K562 (cell line): ENCODE data around the gene ZNF750. TPM values are rescaled to one million over a fixed set of nuclear protein-coding genes. Genes with fewer than 3 reads are reported as not detected.

ENCODE experiments used
- CTCF ChIP-seq, 3 experiments: IDR thresholded peaks in 2 of 3; conservative IDR thresholded peaks in 1 of 3; 2 replicates each; pipeline ENCODE4 v1.5.1; 2011 to 2012; ENCODE audit warnings: low read length in 3 of 3, mild to moderate bottlenecking in 3 of 3, control low read depth in 2 of 3, improper control_type of control experiment in 1 of 3, inconsistent platforms in 1 of 3, low read depth in 1 of 3, mixed read lengths in 1 of 3, moderate library complexity in 1 of 3; ENCODE audit not compliant: insufficient read depth in 2 of 3
- DMBX1 ChIP-seq: fragments of 250-450 bp; sonication (Bioruptor Pico); IDR thresholded peaks from 2 replicates; pipeline ENCODE4 v1.8.0; 2022; ENCODE audit warnings: inconsistent platforms, mild to moderate bottlenecking, moderate library complexity, borderline replicate concordance
- KLF6 ChIP-seq: fragments of 250-450 bp; sonication (Bioruptor Pico); IDR thresholded peaks from 2 replicates; pipeline ENCODE4 v1.4.0; 2020; ENCODE audit warnings: mild to moderate bottlenecking, moderate library complexity, borderline replicate concordance
- MTA2 ChIP-seq: fragments of 450-650 bp; IDR thresholded peaks from 2 replicates; pipeline ENCODE4 v1.6.1; 2016; ENCODE audit warnings: low read depth
- POLR3A ChIP-seq: IDR thresholded peaks from 2 replicates; pipeline ENCODE4 v1.6.1; 2011; ENCODE audit warnings: borderline replicate concordance, mild to moderate bottlenecking, moderate library complexity; ENCODE audit not compliant: insufficient read length, insufficient read depth; ENCODE audit errors: extremely low read depth
- TAF1 ChIP-seq: IDR thresholded peaks from 2 replicates; pipeline ENCODE4 v1.6.1; 2011; ENCODE audit warnings: mild to moderate bottlenecking, low read length, moderate library complexity; ENCODE audit not compliant: insufficient read depth, control insufficient read depth, severe bottlenecking; ENCODE audit errors: extremely low read depth
- ZBTB1 ChIP-seq: sonication (generic); formaldehyde crosslinking; IDR thresholded peaks from 2 replicates; pipeline ENCODE4 v1.8.1; 2023; ENCODE audit warnings: missing genetic modification reagents, low read depth, mild to moderate bottlenecking, borderline replicate concordance
- ZNF551 ChIP-seq: fragments of 250-450 bp; sonication (Bioruptor Pico); IDR thresholded peaks from 2 replicates; pipeline ENCODE4 v1.5.0; 2021; ENCODE audit warnings: mild to moderate bottlenecking, moderate library complexity
- ZNF592 ChIP-seq: fragments of 450-650 bp; IDR thresholded peaks from 2 replicates; pipeline ENCODE4 v1.6.1; 2017; ENCODE audit warnings: antibody characterized with exemption, mild to moderate bottlenecking
- polyA plus RNA-seq, 8 experiments: library from polyadenylated mRNA; depleted of rRNA in 4 of 8; stranded (reverse) in 5 of 8; unstranded in 3 of 8; fragments of >200 nt; fragmentation: Nextera tagmentation in 2 of 8; fragmentation: Illumina TruSeq in 1 of 8; extraction: Ambion mirVana in 2 of 8; extraction: Trizol in 1 of 8; gene quantifications; 2 replicates each; pipeline versions ENCODE4 v1.2.1 to v1.2.3, GENCODE V29; 2011 to 2014; ENCODE audit warnings: inconsistent platforms in 1 of 8, missing spikeins in 1 of 8
- total RNA-seq, 7 experiments: library from RNA; depleted of rRNA in 6 of 7; stranded (reverse); fragments of >200 nt in 6 of 7; fragmentation: Illumina TruSeq in 2 of 7; extraction: Trizol in 2 of 7; gene quantifications; 2 replicates each; pipeline versions ENCODE4 v1.2.1 to v1.2.3, GENCODE V29; 2011 to 2021; ENCODE audit warnings: low replicate concordance in 1 of 7
- TF ChIP-seq, protein P1 (sequence below): sonication (generic); formaldehyde crosslinking; IDR thresholded peaks from 2 replicates; pipeline ENCODE4 v1.8.1; 2023; ENCODE audit warnings: mild to moderate bottlenecking, missing genetic modification reagents
- TF ChIP-seq, protein P2 (sequence below): fragments of 450-650 bp; IDR thresholded peaks from 2 replicates; pipeline ENCODE4 v1.6.1; 2018; ENCODE audit not compliant: partially characterized antibody

The ZNF750 gene
- total and polyA plus RNA-seq, 9 of the 15 experiments (the other 6 are each of a cell fraction or from before 2014, with no cell fraction given): not detected

DNA sequence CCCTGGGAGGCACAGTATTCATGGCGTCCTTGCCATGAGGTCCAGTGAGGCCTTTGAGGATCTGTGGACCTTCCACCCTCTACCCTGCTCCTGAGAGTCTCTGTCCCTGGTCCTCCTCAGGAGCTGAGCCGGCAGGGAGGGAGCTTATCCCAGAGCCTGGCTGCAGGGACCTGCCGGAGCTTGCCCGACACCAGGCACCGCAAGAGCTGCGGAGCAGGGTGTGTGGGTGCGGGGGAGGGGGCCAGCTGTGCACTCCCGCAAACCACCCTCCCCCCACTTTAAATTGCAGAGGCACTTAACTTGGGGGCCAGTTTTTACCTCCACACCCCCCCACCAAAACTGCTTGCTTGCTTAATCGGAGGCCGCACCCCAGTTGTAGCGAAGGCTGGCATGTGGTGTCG lies 609 bp upstream of the ZNF750 start (continued):
- TF ChIP-seq, protein P1, sequence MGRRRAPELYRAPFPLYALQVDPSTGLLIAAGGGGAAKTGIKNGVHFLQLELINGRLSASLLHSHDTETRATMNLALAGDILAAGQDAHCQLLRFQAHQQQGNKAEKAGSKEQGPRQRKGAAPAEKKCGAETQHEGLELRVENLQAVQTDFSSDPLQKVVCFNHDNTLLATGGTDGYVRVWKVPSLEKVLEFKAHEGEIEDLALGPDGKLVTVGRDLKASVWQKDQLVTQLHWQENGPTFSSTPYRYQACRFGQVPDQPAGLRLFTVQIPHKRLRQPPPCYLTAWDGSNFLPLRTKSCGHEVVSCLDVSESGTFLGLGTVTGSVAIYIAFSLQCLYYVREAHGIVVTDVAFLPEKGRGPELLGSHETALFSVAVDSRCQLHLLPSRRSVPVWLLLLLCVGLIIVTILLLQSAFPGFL (CRISPR knock-in tag): no peak
- no peak for TF ChIP-seq CTCF (IDR thresholded peaks at IDR 0.05 in 2 of 3, conservative IDR thresholded peaks at IDR 0.05 in 1 of 3; ENCODE audit: insufficient read depth in 2 of 3, low read depth in 1 of 3, low read length in 3 of 3)
- TF ChIP-seq KLF6: no peak
- no peak for TF ChIP-seq ZNF592
- TF ChIP-seq ZNF551 (CRISPR knock-in tag): no peak
- TF ChIP-seq ZBTB1 (CRISPR knock-in tag): no peak
- no peak for TF ChIP-seq TAF1
- TF ChIP-seq, protein P2, sequence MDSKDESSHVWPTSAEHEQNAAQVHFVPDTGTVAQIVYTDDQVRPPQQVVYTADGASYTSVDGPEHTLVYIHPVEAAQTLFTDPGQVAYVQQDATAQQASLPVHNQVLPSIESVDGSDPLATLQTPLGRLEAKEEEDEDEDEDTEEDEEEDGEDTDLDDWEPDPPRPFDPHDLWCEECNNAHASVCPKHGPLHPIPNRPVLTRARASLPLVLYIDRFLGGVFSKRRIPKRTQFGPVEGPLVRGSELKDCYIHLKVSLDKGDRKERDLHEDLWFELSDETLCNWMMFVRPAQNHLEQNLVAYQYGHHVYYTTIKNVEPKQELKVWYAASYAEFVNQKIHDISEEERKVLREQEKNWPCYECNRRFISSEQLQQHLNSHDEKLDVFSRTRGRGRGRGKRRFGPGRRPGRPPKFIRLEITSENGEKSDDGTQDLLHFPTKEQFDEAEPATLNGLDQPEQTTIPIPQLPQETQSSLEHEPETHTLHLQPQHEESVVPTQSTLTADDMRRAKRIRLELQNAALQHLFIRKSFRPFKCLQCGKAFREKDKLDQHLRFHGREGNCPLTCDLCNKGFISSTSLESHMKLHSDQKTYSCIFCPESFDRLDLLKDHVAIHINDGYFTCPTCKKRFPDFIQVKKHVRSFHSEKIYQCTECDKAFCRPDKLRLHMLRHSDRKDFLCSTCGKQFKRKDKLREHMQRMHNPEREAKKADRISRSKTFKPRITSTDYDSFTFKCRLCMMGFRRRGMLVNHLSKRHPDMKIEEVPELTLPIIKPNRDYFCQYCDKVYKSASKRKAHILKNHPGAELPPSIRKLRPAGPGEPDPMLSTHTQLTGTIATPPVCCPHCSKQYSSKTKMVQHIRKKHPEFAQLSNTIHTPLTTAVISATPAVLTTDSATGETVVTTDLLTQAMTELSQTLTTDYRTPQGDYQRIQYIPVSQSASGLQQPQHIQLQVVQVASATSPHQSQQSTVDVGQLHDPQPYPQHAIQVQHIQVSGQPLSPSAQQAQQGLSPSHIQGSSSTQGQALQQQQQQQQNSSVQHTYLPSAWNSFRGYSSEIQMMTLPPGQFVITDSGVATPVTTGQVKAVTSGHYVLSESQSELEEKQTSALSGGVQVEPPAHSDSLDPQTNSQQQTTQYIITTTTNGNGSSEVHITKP: no peak
- TF ChIP-seq POLR3A: no peak
- TF ChIP-seq MTA2: no peak
- no peak for TF ChIP-seq DMBX1 (CRISPR knock-in tag)
